HCT116 (cell line): Measurements from ENCODE around the gene TPX2.

Source experiments
- CTCF ChIP-seq, 3 experiments: fragments of 200-600 bp in 1 of 3; sonication (generic) in 1 of 3; IDR thresholded peaks in 2 of 3; conservative IDR thresholded peaks in 1 of 3; 2 replicates each; pipeline ENCODE4 v1.5.1; 2012 to 2017; ENCODE audit warnings: low read depth in 2 of 3, low read length in 2 of 3, antibody characterized with exemption in 1 of 3, borderline replicate concordance in 1 of 3, control low read depth in 1 of 3, mild to moderate bottlenecking in 1 of 3, mixed read lengths in 1 of 3, mixed run types in 1 of 3, moderate library complexity in 1 of 3; ENCODE audit not compliant: insufficient read depth in 1 of 3
- EGR1 ChIP-seq: IDR thresholded peaks from 2 replicates; pipeline ENCODE4 v1.6.1; 2012; ENCODE audit warnings: low read depth
- EZH2 ChIP-seq: fragments of 200-600 bp; sonication (generic); IDR thresholded peaks from 2 replicates; pipeline ENCODE4 v1.6.1; 2017; ENCODE audit warnings: antibody characterized with exemption, mixed run types
- EZH2phosphoT487 ChIP-seq: fragments of 200-600 bp; IDR thresholded peaks from 2 replicates; pipeline ENCODE4 v1.6.1; 2018; ENCODE audit warnings: antibody characterized with exemption, borderline replicate concordance
- MAX ChIP-seq: IDR thresholded peaks from 2 replicates; pipeline ENCODE4 v1.6.1; 2012
- POLR2AphosphoS5 ChIP-seq: IDR thresholded peaks from 2 replicates; pipeline ENCODE4 v1.6.1; 2011; ENCODE audit warnings: mild to moderate bottlenecking, low read depth, low read length, moderate library complexity
- REST ChIP-seq: IDR thresholded peaks from 2 replicates; pipeline ENCODE4 v1.6.1; 2012; ENCODE audit warnings: low read depth
- TCF7L2 ChIP-seq: IDR thresholded peaks from 2 replicates; pipeline ENCODE4 v1.7.0; 2011; ENCODE audit warnings: borderline replicate concordance, inconsistent platforms; ENCODE audit not compliant: insufficient read depth, insufficient read length; ENCODE audit errors: extremely low read depth
- ZBTB33 ChIP-seq: IDR thresholded peaks from 2 replicates; pipeline ENCODE4 v1.6.1; 2011; ENCODE audit warnings: mild to moderate bottlenecking, low read length, moderate library complexity; ENCODE audit not compliant: insufficient replicate concordance; ENCODE audit errors: extremely low read depth
- ZNF274 ChIP-seq: fragments of 200-500 bp; sonication (Bioruptor generic); IDR thresholded peaks from 2 replicates; pipeline ENCODE4 v1.6.1; 2014; ENCODE audit warnings: mild to moderate bottlenecking, low read depth, low read length, inconsistent platforms

GRCh38 chr20:31708736-31709534 is 30.2 kb upstream of the TPX2 start:
- TF ChIP-seq MAX = no peak
- no peak for TF ChIP-seq CTCF (IDR thresholded peaks at IDR 0.05 in 2 of 3, conservative IDR thresholded peaks at IDR 0.05 in 1 of 3; ENCODE audit: borderline replicate concordance in 1 of 3, insufficient read depth in 1 of 3, low read depth in 2 of 3, low read length in 2 of 3)
- TF ChIP-seq POLR2AphosphoS5 = no peak
- TF ChIP-seq ZNF274 = no peak
- TF ChIP-seq EGR1 = no peak
- no peak for TF ChIP-seq EZH2phosphoT487
- no peak for TF ChIP-seq EZH2
- TF ChIP-seq REST = no peak
- TF ChIP-seq TCF7L2 = no peak
- TF ChIP-seq ZBTB33 = no peak
